Islet precursor cell (in vitro differentiated cells): ENCODE data around the gene ARFGAP1.
A peak's percentile ranks its signal among the peaks of the same experiment; 100 is the strongest.

Experiments used
- DNase-seq: peaks from one replicate; pipeline ENCODE4 v3.0.0-alpha.2; 2018

The ARFGAP1 gene

DNA sequence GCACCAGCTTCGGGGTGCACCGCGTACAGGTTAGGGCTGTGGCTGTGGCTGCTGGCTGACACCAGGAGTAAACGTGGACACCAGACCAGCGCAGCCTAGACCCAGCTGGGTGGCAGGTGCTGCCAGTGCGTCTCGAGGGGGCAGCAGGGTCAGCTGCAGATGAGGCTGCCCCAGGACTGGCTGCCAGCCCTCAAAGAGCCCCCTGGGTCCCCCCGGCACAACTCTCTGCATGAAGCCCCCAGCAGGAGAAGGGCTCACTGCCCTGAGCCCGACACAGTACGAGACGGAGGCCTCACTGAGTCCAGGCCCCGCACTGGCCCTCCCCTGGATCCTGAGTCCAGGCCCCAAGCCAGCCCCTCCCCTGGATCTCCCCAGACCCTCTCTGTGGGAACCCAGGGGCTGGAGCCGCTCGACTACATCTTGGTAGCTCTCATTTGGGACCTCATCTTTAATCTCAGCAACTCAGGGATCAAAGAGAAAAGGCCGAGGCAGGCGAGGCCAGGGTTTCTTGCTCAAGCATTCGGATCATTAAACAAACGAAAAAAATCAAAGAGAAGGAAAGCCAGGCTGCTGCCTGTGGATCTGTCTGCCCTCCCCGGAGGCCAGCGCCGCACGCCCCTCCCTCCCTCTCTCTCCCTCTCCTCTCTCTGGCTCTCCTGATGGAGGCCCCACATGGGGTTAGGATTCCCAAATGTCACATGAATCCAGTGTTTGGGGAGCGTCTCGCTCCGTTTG, 11.4 kb upstream of the ARFGAP1 start:
- no peak for DNase-seq

DNA sequence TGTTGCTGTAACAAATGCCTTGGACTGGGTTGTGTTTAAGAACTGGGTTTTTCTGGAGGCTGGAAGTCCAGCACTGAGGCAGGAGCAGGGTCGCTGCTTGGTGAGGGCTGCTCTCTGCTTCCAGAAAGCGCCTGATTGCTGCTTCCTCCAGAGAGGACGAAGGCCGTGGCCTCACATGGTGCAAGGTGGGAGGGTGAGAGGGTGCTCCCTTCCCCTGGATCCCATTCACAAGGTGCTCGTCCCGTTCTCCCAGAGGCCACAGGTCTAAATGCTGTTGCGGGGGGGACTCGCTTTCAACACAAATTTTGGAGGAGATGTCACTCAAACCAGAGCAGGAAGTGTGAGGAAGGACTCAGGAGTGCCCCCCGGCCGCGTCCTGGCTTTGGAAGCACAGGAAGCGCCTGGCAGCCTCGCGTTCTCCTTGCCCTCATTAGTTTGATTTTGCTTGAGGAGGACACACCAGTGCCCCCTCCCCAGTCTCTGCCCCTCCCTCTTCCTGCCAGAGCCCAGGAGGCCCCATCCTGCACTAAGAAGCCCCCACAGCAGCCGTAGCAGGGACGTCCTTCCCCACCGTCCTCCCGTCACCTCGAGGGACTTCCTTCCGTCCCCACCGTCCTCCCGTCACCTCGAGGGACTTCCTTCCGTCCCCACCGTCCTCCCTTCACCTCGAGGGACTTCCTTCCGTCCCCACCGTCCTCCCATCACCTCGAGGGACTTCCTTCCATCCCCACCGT, 10.7 kb upstream of the ARFGAP1 start:
- no peak for DNase-seq

DNA sequence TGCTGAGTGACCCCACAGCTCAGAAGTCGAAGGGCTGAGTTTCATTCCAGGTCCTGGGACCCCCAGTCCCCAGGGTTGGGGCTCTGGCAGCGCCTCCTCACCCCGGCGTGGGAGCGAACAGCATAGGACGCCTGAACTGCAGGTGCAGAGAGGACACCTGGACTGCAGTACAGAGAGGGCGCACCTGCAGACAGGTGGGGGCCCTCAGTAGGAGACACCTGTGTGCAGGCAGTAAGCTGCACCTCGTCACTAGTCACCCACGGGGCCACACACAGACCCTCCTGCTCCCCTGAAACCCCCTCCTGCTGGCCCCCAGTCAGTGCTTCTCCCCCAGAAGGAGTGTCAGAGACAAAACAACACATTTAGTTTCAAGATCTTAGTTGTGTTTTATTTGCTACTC, 9.8 kb upstream of the ARFGAP1 start:
- DNase-seq, result no peak

DNA sequence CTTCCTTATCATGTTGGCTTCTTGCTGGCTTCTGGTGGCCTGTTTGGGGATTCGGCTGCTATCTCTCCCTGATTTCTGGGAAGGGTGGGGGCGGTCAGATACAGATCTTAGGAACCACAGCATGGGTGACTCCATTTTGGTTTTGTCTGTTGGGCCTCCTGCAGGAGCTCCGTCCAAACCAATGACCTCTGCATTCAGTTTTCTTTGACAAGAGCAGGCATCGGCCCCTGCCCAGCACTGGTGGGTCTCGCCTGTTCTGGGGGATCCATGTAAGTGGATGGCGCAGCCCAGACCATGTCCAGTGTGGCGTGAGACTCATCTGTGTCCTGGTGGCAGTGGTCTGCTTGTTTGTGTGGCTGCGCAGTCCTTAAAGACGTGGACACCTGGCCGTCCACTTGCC, 8.6 kb upstream of the ARFGAP1 start:
- DNase-seq, result no peak

DNA sequence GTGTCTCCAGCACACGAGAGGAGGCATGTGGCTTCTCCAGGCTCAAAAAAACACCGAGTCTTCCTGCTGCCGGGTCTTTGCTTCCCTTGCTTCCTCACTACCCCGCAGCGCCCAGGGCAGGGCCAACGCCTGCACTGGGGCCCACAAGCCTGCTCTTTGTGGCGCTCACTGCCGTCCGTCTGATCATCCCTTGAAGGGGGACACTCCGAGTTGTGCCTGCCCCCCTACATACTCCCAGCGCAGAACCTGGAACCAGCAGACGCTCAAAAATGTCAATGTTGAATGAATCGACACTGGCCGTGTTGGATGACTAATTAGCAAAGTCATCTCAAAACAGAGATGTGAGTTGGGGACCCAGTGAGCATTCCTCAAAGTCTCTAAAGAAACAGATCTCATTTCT, 8.1 kb upstream of the ARFGAP1 start:
- no peak for DNase-seq

DNA sequence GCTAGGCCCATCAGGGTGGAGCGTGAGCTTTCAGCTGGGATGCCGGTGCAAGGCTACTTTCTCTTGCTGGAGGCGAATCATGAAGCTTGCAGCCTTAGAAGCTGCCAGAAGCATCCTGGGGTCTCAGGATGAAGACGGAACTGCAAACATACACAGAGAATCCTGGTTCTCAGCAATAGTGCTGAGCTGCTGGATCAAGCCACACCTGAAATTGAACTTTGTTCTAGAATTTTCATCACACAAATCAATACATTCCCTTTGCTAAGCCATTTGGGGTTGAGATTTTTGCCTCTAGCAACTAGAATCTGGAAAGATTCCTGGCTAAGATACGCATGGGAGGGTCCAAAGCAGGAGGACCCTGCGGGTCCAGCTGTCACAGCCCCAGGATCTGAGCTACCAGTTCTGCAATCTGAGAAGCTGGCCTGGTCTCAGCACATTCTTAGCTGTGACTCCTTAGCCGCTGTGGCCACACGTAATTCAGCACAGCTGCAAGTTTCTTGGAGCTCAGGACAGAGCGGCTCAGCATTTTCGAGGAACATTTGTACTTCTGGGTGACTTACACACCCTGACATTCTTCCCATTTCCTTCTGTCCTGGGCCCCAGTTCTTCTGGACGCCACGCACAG, 6.6 kb upstream of the ARFGAP1 start:
- DNase-seq, result no peak

DNA sequence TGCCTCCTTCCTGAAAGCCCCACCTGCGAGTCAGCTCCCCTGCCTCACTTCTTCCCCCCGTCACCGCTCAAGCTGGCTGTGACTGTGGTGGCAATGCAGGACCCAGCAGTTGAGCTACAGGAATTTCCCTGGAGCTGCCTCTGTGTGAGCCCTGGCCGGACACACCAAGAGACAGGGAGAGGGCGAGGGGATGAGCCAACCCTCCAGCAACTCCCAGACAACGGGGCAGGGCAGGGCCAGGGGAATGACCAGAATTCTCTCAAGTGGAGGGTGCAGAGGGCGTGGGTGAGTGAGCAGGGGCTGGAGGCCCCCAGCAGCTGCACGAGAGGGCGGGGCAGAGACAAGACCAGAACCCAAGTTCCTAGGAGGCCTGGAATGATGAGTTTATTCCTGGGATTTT, 4.9 kb upstream of the ARFGAP1 start:
- no peak for DNase-seq

DNA sequence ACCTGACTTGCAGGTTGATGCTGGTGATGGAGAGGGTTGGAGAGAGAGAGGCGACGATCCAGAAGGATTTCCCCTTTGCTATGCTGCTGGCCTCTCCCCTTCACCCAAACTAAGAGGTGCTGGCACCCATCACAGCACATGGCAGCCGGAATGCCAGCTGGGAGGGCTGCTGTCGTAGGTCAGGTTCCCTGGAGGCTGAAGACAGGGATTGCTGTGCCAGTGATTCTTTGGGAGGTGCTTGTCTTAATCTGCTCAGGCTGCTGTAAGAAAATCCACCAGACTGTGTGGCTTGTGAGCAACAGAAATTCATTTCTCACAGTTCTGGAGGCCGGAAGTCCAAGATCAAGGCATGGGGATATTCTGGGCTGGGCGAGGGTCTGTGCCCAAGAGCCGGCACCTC, 4.4 kb upstream of the ARFGAP1 start:
- no peak for DNase-seq

DNA sequence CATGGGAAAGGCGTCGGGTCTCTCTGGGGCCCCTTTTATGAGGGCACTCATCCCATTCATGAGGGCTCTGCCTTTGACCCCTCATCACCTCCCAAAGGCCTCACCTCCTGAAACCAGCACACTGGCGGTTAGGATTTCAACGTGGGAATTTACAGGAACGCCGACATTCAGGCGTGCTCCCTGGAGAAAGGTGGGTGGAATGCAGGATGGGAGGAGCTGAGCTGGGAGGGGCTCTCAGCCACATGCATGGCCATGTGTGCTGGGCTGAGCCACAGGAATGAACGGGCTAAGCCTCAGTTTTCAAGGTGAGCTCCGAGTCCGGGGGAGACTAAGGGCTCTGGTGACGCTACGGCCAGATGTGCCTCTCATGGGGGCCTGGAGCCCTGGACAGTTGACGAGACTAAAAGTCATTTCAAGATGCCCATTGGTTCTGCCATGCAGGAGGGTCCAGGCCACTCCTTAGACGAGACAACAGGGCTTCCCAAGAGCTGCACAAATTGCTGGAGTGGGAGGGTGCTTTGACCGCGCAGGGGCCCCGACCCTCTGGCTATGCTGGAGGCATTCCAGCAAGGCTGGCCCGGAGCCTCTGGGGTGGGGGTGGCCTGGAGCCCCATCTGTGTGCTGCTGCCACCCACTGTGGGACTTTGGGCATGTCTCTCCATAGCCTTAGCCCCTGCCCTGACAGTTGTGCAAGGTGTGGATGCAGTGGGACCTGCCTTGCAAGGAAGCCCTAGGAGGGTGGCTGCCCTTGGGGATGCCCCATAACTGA, 3.8 kb upstream of the ARFGAP1 start:
- DNase-seq, result peak; percentile 79

DNA sequence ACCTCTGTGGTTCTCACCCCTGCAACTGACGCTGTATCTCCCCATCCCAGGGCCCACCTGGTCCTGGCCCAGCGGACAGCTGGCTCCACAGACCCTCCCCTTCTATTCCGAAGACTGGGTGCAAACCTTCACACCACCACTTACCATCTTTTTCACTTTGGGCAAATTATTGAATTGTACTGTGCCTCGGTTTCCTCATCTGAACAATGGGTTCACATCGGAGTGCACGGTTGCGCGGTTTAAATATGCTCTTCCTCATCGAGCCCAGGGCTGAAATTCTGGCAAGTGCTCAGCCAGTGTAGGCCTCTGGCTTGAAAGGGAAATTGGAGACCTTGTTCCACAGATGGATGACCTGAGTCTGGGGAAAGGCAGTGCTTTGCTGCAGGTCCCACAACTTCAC, 2.9 kb upstream of the ARFGAP1 start:
- no peak for DNase-seq

DNA sequence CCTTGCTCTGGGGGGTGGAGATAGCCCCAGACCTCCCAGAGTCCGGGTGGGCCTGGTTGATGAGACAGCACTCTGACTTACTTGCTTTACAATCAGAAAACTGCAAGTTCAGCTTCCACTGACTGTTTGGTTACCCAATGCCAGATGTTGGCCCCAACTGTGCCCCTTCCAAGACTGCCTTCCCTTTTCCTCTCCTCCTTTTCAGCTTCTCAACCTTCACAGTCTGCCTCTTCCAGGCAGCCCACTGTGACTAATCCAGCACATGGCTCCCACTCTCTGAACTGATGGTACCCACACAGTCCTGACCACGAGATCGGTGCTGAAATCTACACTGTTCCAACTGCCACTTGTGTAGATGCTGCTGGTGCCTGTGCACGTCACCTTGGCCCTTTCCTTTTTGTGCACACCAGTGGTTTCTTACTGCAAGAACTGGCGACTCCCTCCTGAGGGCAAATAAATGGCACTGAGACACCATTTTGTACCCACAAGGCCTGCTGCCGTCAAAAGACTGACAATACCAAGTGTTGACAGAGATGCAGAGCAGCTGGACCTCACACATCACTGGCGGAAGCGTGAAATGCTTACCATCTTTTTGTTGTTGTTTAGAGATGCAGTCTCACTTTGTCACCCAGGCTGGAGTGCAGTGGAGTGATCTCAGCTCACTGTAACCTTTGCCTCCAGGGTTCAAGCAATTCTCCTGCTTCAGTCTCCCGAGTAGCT, 1.8 kb upstream of the ARFGAP1 start:
- DNase-seq, result no peak

DNA sequence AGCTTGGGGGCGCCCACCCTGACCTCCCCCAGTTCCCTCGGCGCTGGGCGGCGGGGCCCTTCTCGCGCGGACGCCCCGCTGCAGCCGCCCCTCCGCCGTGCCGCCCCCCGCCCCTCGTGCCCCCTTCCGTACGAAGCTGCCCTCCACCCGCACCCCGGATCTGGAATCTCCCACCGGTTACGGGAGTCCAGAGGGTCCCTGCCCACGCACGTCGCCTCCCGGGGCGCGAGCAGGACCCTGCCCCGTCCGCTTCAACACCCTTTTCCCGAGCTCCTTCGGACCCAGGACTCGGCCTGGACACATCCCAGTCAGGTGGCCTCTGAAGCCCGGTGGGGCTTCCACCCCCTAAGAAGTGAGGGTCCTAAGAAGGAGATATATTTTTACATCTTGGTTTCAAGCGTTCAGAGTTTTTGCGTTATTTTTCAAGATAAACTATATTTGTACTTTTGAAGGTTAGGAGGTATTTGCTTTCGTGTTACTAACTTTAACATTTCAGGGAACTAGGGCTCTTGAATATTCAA, 506 bp downstream of the ARFGAP1 start:
- no peak for DNase-seq

DNA sequence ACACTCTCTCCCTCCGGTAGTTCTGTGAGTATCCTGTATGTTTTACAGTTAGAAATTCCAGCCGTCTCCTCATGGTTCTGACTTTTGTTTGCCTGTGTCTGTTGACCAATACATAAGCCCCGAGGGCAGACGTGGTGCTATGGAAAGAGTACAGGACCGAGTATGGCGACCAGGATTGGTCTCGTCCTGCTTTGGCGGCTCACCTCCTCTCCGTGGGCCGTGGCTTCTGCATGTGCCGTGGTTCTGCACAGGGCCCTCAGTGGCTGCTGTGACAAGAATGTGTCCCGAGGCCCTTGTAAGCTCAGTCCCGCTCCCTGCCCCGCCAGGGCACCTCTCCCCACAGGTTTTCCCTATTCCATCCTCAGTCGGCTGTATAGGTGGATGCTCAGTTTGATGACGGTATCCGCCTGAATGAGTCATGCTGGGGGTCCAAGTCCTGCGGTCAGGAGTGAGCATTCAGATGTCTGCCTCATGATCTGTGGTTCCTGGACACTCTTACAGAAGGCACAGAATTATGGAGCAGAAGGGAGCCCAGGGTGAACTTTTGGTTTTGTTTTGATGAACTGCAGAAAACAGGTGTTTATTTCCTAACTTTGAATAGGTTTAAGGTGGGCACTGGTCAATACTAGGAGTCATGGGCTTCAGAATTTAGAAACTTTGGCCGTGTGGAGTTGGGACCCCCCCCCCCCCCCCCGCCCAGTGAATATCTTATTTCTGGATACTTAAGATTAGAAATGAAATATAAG, 1.2 kb downstream of the ARFGAP1 start:
- DNase-seq, result peak; percentile 60

DNA sequence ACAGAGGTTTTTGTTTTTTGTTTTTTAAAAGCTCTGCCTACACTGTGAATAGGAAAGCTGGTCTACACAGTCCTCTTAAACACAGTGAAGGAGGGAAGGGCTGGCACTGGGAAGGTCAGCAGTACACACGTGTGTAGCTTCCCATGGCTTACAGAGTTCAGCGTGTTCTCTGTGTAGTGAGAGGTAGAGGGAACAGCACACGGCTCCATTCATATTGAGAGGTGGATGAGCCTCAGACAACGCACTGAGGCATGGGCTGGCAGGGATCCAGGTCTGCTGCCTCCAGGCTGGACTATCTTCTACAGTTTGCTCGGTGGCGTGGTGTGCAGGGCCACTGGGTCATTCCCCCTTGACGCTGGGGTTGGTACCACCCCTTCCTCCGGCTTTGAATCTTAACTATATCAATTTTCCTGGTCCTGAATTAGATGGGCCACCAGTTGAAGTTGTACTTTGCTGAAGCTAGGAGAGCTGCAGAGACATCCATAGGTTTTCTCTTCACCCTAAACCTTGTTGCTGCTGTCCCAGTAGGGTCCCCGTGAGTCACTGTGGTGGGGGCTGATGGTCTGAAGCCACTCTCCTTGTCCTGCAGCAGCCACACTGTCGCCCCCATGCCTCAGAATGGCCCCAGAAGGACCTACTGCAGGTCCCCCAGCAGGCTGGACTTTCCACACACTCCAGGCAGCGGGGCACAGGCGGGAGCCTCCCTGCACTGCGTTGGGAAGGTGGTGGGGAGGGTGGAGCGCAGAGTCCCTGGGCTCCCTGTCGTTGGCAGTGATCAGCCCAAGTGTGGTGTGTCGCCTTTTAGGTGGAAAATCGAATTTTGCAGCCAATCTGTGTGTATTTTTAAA, 2.0 kb downstream of the ARFGAP1 start:
- no peak for DNase-seq

DNA sequence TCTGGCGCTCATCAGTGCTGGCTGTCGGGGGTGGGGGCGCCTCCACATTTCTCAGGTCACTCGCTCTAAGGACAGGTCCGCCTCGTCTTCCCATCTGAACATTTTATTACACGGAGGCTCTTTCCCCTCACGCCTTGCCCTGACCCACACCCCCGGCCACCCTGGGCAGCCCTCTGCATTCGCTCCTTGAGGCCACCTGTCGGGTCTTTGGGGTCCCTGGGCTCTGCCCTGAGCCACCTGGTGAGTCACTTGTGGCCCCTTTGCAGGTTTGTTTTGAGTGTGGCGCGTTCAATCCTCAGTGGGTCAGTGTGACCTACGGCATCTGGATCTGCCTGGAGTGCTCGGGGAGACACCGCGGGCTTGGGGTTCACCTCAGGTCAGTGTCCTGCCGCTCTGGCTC, 3.2 kb downstream of the ARFGAP1 start:
- no peak for DNase-seq

DNA sequence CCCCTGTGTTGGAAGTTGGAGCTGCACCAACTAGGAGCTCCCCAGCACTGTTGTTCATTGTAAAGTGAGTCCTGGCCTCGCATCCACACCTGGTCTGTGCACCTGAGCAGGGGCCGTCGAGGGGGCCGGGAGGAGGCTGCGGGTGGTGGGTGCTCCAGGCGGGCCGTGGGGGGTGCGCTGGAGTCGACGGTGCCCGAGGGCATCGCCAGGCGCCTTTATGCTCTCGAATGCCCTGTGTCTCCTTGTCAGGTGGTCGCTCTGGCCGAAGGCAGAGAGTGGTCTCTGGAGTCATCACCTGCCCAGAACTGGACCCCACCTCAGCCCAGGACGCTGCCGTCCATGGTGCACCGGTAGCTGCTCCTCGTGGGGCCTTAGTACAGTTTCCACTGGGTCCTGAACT, 4.3 kb downstream of the ARFGAP1 start:
- no peak for DNase-seq

DNA sequence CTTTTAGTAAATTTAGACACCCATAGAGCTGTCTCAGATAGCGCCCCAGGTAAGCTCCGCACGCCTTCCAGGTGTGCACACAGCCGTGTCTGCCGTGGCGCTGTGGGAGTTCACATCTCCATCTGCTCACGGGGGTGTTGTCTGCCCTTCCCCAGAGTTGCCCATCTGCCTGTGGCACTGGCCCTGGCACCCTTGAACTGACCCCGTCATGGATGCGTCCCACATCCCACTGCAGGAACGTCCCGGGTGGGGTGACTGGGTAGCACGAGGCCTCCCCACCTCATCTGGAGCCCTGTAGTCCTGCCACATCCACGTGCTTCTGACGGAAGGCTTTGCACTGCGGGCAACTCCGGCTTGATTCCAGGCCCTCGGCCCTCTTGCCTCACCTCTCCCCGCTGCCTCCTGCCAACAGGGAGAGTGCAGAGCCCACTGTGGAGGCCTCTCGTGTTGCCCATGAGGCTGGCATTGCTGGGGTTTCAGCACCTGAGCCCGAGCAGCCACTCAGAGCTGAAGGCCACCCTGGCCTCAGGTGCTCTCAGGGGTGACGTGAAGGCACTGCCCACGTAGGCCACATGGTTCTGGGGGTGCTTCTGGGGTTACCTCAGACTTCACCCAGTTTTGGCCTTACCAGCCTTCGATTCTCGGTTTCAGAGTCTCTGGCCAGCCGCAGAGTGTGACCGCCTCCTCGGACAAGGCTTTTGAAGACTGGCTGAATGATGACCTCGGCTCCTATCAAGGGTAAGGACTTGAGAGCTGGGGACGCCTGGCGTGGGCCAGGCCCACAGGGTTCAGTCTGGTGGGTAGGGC, 5.1 kb downstream of the ARFGAP1 start:
- no peak for DNase-seq

DNA sequence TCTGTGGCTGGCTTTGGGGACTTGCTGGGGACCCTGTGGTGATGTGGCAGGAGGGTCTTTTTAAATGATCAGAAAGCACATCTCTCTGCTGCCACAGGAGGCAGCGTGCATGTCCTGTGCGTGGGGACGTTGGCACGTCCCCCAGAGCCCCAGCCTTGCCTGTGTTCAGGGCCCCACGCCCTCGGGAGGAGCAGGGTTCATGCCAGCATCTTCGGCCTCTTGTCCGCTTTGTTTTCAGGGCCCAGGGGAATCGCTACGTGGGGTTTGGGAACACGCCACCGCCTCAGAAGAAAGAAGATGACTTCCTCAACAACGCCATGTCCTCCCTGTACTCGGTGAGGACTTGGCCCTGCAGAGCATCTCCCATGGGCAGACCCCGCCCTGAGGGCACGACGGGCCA, 6.0 kb downstream of the ARFGAP1 start:
- DNase-seq, result no peak

DNA sequence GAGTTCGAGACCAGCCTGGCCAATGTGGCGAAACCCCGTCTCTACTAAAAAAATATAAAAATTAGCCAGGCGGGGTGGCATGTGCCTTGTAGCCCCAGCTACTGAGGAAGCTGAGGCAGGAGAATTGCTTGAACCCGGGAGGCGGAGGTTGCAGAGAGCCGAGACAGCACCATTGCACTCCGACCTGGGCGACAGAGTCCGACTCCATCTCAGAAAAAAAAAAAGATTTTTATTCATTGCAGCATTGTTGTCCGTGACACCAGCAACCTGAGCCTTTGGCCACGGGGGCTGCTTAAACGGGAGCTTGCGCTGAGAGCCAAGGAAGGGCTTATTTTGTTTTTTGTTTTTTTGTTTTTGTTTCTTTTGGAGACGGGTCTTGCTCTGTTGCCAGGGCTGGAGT, 7.3 kb downstream of the ARFGAP1 start:
- DNase-seq, result no peak

DNA sequence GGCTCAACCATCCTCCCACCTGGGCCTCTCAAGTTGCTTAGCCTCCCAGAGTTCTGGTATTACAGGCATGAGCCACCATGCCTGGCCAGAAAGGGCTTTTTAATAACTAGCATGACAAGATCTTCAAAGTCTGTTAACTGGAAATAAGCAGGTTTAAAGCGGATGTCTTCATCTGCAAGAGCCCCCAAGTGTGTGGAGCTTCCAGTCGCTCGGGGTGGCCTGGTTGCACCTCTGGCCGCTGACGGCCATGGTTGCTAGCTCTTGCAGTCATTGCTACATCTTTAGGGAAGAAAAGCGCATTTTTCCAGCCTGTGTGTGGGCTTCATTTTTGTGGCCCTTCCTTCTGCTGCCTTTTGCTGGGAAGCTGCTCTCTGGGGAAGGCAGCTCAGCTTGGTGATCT, 7.8 kb downstream of the ARFGAP1 start:
- no peak for DNase-seq
